Sigmoid colon (tissue), 7 donors: Measurements from ENCODE around the gene DAB2IP. TPM values are rescaled to one million over a fixed set of nuclear protein-coding genes. Genes with fewer than 3 reads are reported as not detected.
A peak's percentile ranks its signal among the peaks of the same experiment; 100 is the strongest.

Experiments
- DNase-seq: peaks from one replicate; pipeline ENCODE4 v3.0.0-alpha.2; 2019
- H3K27ac ChIP-seq, 4 donors: fragments of 200-600 bp; sonication (generic); one replicate each; pipeline ENCODE4 v1.5.1; 2016 to 2019; ENCODE audit warnings: mild to moderate bottlenecking in 1 of 4
- H3K27me3 ChIP-seq, 3 donors: fragments of 200-600 bp; sonication (generic); one replicate each; pipeline ENCODE4 v1.5.1; 2019; ENCODE audit warnings: mild to moderate bottlenecking in 1 of 3
- H3K36me3 ChIP-seq, 4 donors: fragments of 200-600 bp; sonication (generic); one replicate each; pipeline ENCODE4 v1.5.1; 2016 to 2019
- H3K4me1 ChIP-seq, 4 donors: fragments of 200-600 bp; sonication (generic); one replicate each; pipeline ENCODE4 v1.5.1; 2017 to 2019
- H3K4me3 ChIP-seq, 4 donors: fragments of 200-600 bp; sonication (generic); one replicate each; pipeline ENCODE4 v1.5.1; 2017 to 2019; ENCODE audit warnings: mild to moderate bottlenecking in 2 of 4, moderate library complexity in 1 of 4
- H3K9me3 ChIP-seq, 4 donors: fragments of 200-600 bp in 3 of 4; sonication (generic) in 3 of 4; one replicate each; pipeline versions ENCODE4 v1.5.1 to v1.6.1; 2013 to 2019
- EP300 ChIP-seq, 4 donors: sonication (generic); formaldehyde crosslinking; IDR thresholded peaks; one replicate each; pipeline ENCODE4 v1.6.1; 2017; ENCODE audit warnings: antibody characterized with exemption in 4 of 4
- POLR2A ChIP-seq, 2 donors: fragments of 450-650 bp; IDR thresholded peaks; one replicate each; pipeline ENCODE4 v1.6.1; 2016; ENCODE audit warnings: antibody characterized with exemption in 2 of 2, mild to moderate bottlenecking in 2 of 2, moderate library complexity in 2 of 2
- POLR2AphosphoS5 ChIP-seq, 4 donors: sonication (generic); formaldehyde crosslinking; IDR thresholded peaks; one replicate each; pipeline ENCODE4 v1.6.1; 2017; ENCODE audit warnings: antibody characterized with exemption in 4 of 4
- WGBS, 2 donors: extraction: QIAGEN DNeasy Blood & Tissue Kit; methylation state at CpG; one replicate each; pipeline ENCODE4 v1.1.7; 2013; 5-methylcytosine and 5-hydroxymethylcytosine counted together
- intact Hi-C: fragments of 100-400 bp; cut with DNase I; formaldehyde crosslinking; loops from one replicate; pipeline ENCODE4 v1.15.1; 2023
- polyA plus RNA-seq, 3 donors: library from polyadenylated mRNA; stranded (reverse); fragments of 200-250 nt; gene quantifications; one replicate each; pipeline ENCODE4 v1.2.3, GENCODE V29; 2013
- total RNA-seq, 4 donors: library from RNA; depleted of rRNA; stranded (reverse); fragments of >200 nt; gene quantifications; one replicate each; pipeline ENCODE4 v1.1.0, GENCODE V29; 2016
- TF ChIP-seq, protein P1 (sequence below), 4 experiments: fragments of 450-650 bp in 3 of 4; fragments of 200-600 bp in 1 of 4; IDR thresholded peaks; one replicate each; pipeline ENCODE4 v1.5.1; 2016 to 2019; ENCODE audit warnings: antibody characterized with exemption in 4 of 4, mild to moderate bottlenecking in 3 of 4, moderate library complexity in 2 of 4
- donor health status: healthy with polysubstance abuse.
- donor health status: Bipolar disorder and iron deficiency.
- donor health status: healthy.

DAB2IP gene
- total and polyA plus RNA-seq, 7 donors: 20.1 to 52.4 (median 34.7) TPM

DNA sequence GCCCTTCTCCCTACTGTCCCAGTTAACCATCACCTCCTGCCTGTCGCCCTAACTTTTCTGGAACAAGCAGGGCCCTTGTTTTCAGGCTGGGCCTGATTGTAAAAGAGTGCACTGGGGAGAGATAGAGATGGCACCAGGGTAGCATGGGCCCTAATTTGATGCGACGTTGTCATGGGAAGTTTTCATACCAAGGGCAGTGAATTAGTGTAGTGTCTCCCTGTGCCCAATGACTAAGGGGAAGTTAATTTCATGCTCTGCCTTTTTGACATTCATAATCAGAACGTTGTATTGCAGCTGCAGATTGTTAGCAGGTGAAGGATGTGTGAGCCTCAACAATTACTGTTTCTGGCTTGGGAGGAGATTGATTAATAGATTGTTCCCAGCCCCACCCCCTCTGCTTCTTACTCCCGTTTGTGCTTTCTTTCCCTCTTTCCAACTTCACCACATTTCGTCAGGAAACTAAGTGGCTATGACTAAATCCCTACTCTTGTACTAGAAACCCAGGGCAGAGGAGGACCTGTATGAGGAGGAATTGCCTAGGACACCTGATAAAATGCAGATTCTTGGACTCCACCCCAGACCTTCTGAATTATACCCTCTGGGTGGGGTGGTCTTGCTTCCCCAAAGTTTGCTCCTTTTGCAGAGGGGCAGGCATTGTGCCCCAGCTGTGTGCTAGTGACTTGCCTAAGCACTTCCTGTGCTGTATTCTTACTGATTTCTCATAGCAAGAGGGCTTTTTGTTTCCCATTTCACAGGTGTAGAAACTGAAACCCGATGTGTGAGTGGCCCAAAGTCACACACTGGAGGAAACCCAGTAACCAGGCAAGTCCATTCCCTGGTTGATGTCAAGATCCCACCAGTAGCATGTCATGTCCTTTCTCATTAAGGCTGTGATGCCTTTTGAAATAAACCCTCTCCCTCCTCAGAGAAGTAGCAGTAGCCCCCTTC is 56.3 kb downstream of the DAB2IP start:
- peaks cover 0 to 63% (median 37%) of the 10 kb centered on the region in 4 donors for H3K4me1 ChIP-seq
- DNase-seq: no peak
- no peaks in the 10 kb centered on the region for H3K27me3 ChIP-seq
- no peak overlapping the region for H3K4me3 ChIP-seq
- peak overlapping the region in 1 of 4 donors; percentile 79 for H3K27ac ChIP-seq
- WGBS, 2 donors: 67 to 72% methylated on average over 7 of the region's 7 CpGs
- H3K36me3 ChIP-seq: no peaks in the 10 kb centered on the region
- no peaks in the 10 kb centered on the region for H3K9me3 ChIP-seq
- no peak for TF ChIP-seq POLR2A (IDR thresholded peaks at IDR 0.05)
- intact Hi-C loops: no loop called here

DNA sequence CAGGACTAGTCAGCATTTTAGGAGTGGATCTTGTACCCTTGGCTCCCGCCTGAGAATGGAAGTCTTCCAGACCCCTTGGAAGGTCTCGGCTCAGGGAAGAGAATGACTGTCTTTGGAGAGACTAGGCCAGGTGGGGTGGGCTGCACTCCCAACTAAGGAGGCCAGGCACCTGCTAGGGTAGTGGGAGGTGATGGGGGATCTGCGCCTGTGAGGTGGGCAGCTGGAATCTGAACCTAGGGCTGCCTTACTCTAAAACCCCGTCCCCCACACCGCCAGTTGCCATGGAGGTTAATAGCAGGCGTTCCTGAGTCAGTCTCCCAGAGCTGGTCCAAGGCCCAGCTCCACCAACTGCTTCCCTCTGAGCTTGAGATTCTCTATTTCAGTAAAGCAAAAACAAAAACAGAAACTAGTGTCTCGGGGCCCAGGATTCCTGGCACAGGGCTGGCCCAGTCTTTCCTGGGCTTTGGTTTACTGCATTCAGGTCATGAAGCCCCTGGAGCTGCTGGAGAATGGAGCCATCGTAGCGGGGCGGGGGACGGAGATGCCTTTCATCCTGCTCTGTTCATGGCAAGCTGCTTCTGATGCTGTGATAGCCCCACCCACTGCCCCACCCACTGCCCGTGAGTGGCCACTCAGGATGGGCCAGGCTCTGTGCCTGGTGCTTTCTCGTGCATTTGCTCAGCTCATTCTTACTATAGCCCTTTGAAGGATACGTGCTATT is 57.5 kb downstream of the DAB2IP start:
- H3K36me3 ChIP-seq: no peaks in the 10 kb centered on the region
- no peak for TF ChIP-seq POLR2AphosphoS5 (IDR thresholded peaks at IDR 0.05)
- no peak for TF ChIP-seq EP300 (IDR thresholded peaks at IDR 0.05)
- TF ChIP-seq, protein P1, sequence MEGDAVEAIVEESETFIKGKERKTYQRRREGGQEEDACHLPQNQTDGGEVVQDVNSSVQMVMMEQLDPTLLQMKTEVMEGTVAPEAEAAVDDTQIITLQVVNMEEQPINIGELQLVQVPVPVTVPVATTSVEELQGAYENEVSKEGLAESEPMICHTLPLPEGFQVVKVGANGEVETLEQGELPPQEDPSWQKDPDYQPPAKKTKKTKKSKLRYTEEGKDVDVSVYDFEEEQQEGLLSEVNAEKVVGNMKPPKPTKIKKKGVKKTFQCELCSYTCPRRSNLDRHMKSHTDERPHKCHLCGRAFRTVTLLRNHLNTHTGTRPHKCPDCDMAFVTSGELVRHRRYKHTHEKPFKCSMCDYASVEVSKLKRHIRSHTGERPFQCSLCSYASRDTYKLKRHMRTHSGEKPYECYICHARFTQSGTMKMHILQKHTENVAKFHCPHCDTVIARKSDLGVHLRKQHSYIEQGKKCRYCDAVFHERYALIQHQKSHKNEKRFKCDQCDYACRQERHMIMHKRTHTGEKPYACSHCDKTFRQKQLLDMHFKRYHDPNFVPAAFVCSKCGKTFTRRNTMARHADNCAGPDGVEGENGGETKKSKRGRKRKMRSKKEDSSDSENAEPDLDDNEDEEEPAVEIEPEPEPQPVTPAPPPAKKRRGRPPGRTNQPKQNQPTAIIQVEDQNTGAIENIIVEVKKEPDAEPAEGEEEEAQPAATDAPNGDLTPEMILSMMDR (IDR thresholded peaks at IDR 0.05): no peak
- no peak for TF ChIP-seq POLR2A (IDR thresholded peaks at IDR 0.05)
- DNase-seq: peak; percentile 70

DNA sequence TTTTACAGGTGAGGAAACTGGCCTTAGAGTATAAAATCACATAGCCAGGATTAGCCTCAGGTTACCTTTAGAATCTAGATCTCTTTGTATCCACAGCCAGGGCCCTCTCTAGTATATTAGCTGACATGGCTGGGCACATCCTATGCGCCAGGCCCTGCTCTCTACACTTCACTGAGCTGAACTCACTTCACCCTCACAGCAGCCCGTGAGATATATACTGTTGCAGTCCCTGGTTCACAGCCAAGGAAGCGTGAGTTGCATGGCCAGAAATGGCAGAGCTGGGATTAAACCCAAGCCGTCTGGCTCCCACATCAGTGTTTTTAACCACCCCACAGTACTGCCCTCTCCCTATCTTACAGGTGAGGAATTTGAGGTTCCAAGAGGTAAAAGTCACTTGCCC is 58.4 kb downstream of the DAB2IP start:
- H3K36me3 ChIP-seq: no peaks in the 10 kb centered on the region
- peaks cover 0 to 75% (median 42%) of the 10 kb centered on the region in 4 donors for H3K4me1 ChIP-seq
- DNase-seq: peak; percentile 86
- peak overlapping the region in 3 of 4 donors; percentile 68 to 79 (median 71) for H3K27ac ChIP-seq
- H3K4me3 ChIP-seq: no peak overlapping the region
- no peaks in the 10 kb centered on the region for H3K9me3 ChIP-seq
- no peak for TF ChIP-seq POLR2A (IDR thresholded peaks at IDR 0.05)
- TF ChIP-seq EP300 (IDR thresholded peaks at IDR 0.05): peak in 1 of 4 donors; percentile 18
- TF ChIP-seq POLR2AphosphoS5 (IDR thresholded peaks at IDR 0.05): peak in 3 of 4 donors; percentile 21 to 54 (median 33)
- 80 to 82% methylated on average over 4 of the region's 4 CpGs for WGBS, 2 donors
- H3K27me3 ChIP-seq: no peaks in the 10 kb centered on the region
- intact Hi-C loops: no loop called here

More for the DNA sequence above, 57.5 kb downstream of the DAB2IP start:
- peak overlapping the region in 3 of 4 donors; percentile 68 to 79 (median 71) for H3K27ac ChIP-seq
- no peaks in the 10 kb centered on the region for H3K27me3 ChIP-seq
- no peaks in the 10 kb centered on the region for H3K9me3 ChIP-seq
- intact Hi-C loops: no loop called here
- H3K4me1 ChIP-seq: peaks cover 0 to 70% (median 41%) of the 10 kb centered on the region in 4 donors
- WGBS, 2 donors: 83 to 84% methylated on average over 14 of the region's 14 CpGs
- no peak overlapping the region for H3K4me3 ChIP-seq

DNA sequence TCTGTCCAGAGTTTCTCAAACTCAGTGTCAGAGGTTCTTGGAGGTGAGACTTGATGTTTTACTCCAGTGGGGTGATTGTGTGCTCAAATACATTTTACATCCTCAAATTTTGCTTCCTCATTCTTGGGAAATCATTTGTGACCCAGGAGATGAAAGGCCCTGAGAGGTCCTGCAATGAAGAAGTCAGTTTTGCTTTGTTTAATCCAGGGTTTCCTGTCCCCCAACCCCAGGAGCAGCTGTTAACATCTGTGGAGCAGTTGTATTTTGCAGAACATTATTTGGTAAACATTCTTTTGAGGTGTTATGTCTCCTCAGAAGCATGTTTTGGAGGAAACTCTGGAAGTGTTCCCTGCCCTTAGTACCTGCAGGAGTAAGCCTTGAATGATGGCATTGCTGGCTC is 59.8 kb downstream of the DAB2IP start:
- intact Hi-C loops: no loop called here
- Histone ChIP-seq H3K4me3 (no peak overlapping the region), H3K9me3 (no peaks in the 10 kb centered on the region), H3K4me1 (peaks cover 0 to 78% (median 44%) of the 10 kb centered on the region in 4 donors), H3K36me3 (no peaks in the 10 kb centered on the region), H3K27ac (peak overlapping the region in 2 of 4 donors; percentile 71 to 79), H3K27me3 (no peaks in the 10 kb centered on the region)
- peak; percentile 56 for DNase-seq
- TF ChIP-seq POLR2A (IDR thresholded peaks at IDR 0.05): no peak
- TF ChIP-seq POLR2AphosphoS5 (IDR thresholded peaks at IDR 0.05): no peak
- no peak for TF ChIP-seq EP300 (IDR thresholded peaks at IDR 0.05)
- TF ChIP-seq, protein P1 (IDR thresholded peaks at IDR 0.05): no peak

DNA sequence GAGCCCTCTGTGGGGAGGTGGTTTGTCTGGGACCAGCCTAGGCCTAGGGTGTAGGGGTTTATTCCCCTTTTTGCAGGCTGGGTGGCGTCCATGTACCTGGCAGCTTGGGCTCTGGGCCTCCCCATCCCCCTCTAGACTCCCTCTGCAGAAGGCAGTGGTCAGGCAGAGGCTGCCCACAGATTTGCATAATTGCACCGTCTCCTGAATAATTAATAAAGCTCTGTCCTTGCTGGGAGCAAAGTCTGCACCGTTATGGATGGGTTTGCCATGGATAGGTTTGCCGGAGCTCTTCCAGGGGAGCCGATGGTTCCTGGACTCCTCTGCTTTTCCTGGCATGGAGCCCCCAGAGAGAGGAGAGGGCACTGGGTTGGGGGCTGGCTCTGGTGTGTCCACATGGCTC is 60.4 kb downstream of the DAB2IP start:
- intact Hi-C loops: no loop called here
- no peak for TF ChIP-seq POLR2A (IDR thresholded peaks at IDR 0.05)
- no peak for TF ChIP-seq POLR2AphosphoS5 (IDR thresholded peaks at IDR 0.05)
- TF ChIP-seq, protein P1 (IDR thresholded peaks at IDR 0.05): no peak
- no peak for TF ChIP-seq EP300 (IDR thresholded peaks at IDR 0.05)
- Histone ChIP-seq H3K27ac (no peak overlapping the region), H3K9me3 (no peaks in the 10 kb centered on the region), H3K27me3 (no peaks in the 10 kb centered on the region), H3K4me1 (peaks cover 0 to 79% (median 47%) of the 10 kb centered on the region in 4 donors), H3K4me3 (no peak overlapping the region), H3K36me3 (no peaks in the 10 kb centered on the region)
- DNase-seq: peak; percentile 53
- 81 to 87% methylated on average over 5 of the region's 5 CpGs for WGBS, 2 donors
